RPMI8226 (cell line): Measurements from ENCODE around the gene TRIL.

Experiments
- DNase-seq: peaks from one replicate; pipeline ENCODE4 v3.0.0-alpha.2; 2015

The TRIL gene

GRCh38 chr7:28939844-28940544 is 18.1 kb downstream of the TRIL start:
- DNase-seq, result no peak

DNA sequence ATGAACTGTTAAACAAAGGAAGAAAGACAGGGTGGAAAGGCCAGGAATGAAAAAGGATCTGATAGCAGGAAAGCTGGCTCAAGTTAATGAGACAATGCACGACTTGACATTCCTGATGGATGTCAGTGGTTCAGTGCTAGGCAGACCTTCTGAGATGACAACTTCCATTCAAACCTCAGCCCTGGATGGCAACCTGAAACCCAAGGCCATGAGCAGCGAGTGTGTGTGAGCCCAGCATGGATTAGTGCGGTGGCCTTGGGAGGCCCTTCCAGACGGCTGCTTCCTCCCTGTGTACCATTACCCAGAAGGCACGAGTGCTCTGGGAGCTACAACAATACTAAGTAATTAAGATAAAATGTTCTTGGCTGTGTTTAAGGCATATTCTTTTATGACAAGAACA is 18.8 kb downstream of the TRIL start:
- no peak for DNase-seq

GRCh38 chr7:28937619-28938018 is 20.5 kb downstream of the TRIL start:
- no peak for DNase-seq

DNA sequence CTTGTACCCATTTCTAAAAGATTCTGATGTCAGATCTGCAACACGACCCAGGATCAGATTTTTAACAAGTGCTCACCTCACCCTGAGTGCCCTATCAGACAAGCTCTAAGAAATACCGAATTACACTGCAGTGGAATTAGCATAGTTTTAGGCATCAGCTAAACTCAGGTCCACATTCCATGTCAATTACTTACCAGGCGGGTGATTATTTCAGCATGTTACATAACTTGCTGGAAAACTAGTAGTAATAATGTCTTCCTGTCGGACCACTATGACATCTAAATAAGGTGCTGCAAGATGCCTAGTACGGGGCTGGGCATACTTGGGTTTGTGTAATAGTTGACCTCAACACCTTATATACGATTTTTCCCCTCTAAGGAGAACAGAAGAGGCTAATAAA is 21.0 kb downstream of the TRIL start:
- no peak for DNase-seq

DNA sequence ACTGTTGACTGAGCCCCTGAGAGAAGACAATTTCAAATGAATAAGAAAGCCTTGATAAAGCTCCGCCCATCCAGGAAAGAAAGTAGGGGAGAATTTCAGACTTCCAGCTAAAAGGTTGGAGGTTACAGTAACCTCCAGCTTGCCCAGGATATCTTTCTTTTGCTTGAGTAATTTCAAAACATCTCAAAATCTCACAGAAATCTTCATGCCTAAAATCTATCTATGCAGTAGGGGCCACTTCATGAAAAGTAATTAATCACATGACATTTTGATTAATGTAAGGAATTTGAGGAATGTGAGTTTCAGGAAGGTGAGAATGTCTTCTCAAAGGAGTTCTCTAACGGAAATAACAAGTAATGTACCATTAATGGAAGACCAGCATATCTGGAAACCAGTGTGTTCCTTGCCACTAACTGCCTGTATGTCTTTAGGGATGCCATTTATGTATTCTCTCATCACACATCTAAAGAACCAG is 24.2 kb downstream of the TRIL start:
- DNase-seq, result no peak

- DNase-seq, result no peak
Observed at GRCh38 chr7:28931565-28931964, 26.6 kb downstream of the TRIL start.

DNA sequence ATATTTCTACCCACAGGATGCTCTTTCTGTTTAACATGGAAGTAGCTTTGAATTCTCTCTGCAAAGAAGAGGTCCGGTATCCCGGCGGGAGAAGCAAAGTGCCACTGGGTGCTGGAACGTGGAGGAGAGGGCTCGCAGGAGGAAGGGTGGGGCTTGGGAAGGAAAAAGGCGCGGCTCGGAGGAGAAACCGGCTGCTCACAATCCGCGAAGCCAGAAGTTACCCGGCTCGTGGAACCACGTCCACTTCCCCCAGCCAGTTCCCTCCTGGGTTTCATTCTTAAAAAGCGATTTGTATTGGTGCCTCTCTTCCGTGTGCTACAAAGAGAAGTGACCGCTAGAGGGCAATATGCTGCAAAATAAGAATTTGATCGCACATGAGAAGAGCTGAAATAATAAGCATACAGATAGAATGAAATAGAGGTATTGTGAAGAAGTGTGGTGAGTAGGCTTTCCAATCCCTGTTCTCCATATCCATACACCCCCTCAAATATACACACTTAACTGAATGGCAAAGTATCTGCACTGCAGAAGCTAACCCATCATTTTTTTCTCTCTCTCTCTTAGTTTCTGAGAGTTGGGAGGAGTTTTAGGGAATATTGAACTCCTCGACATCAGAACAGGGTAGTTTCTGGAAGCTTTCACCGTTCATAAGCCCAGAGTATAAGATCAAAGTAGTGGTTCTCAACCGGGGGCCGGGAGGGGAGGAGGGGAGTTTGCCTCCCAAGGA is 31.1 kb downstream of the TRIL start:
- DNase-seq, result peak; percentile 87

- DNase-seq, result peak; percentile 79
Observed at GRCh38 chr7:28922624-28923331, 35.4 kb downstream of the TRIL start.

GRCh38 chr7:28921822-28922221 is 36.3 kb downstream of the TRIL start:
- peak; percentile 63 for DNase-seq

DNA sequence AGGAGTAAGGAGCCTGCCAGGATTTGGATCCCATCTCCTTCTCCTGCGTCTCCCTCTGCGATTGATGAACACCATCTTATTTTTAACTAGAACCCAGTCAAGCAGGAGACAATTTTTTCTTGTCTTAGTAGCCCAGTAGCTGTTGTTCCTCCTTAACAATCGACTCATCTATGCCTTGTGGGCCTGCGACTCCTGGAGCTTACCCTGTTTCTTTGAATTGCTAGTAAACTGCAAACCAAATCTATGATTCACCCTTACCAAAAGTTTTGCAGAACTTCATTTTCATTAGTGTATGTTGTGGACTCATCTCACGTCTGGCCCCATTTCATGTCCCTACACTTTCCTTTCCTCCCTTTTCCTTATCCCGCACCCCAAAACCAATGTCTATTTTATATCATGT is 37.7 kb downstream of the TRIL start:
- DNase-seq, result no peak

- no peak for DNase-seq
Observed at GRCh38 chr7:28919510-28919909, 38.6 kb downstream of the TRIL start.

- no peak for DNase-seq
Observed at GRCh38 chr7:28908775-28909174, 49.4 kb downstream of the TRIL start.

DNA sequence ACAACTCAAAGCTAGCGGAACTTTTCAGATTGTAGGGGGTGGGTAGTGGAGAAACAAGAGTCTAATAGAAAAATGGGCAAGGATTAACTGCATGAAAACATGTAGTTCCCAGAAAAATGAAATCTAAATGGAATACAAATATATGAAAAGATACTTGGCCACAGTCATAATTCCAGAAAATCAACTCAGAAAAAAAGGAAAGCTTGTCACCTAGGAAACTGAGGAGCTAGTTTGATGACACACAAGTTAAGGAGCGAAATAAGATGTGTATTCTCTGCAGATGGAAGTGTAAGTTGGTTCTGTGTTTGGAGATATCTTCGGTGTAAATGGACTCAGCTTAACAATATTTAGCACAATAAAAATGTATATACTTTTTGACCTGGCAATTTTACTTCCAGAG is 52.7 kb downstream of the TRIL start:
- no peak for DNase-seq

DNA sequence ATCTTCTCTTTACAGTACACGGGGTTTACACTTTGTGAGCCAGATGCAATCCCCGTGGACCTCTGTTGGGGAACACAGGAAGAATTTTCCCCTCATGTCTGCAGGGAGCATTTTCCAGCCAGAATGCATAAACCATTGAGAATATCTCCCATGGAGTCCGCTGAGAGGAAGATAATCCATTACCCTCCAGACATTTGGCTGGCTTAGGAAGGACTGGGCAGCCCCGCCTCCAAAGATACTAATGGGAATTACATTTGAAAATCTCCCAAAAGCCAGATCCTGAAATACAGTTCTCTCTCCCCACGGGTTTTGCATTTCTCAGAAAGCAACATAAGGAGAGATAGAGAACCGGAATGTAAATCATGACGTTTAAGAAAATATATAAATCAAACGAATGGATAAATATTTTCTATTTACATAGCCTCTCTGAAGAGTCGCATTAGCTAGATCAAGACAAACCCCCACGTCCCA is 53.5 kb downstream of the TRIL start:
- no peak for DNase-seq

DNA sequence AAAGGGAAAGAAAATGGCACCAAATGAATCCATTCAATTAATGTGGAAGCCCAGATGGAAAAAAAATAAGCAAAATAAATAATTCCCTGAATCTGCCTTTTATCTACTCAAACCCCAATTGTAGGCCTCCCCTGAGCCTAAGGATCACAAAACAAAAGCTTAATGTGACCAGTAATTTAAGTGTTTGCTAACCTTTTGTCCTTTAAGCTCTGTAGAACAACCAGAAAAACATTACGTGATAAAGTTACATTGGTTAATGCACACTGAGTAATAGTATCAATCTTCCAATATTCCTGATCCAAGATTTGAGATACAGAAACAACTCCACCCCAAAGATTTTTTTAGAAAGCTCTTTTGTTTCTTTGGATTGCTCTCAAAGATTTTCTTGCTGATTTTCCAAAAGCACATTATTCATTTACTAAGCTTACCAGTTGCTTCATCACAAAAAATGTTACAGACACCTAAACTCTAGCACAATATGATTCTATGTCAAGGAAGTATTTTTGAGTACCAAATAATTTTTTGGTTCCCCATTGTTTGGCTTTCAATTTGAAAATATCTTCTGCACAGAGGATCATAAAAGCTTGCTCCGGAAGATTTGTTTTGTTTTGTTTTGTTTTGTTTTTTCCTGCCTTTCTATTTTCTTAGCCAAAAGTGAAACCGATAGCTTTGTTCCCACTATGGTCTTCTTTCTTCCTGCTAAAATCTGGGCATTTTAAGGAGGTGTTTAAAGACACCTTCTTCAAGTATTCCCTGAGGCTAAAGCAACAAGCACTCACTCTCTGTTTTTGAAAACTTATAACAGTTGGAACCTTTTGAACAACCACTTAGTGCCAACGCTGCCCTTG is 54.2 kb downstream of the TRIL start:
- no peak for DNase-seq
